ENCODE results near the gene TSPOAP1. TPM values are rescaled to one million over a fixed set of nuclear protein-coding genes. Genes with fewer than 3 reads are reported as not detected.

The TSPOAP1 gene
- total RNA-seq, 2 experiments from 2014 or later: 21.1 to 24.1 TPM

- POLR2A ChIA-PET: interaction anchor here (3.9 to 26.8 kb wide), 3 partner anchors 8 to 28 kb away, joined by 66 to 1558 read pairs (median 105); partner anchors contain the start of gene SUPT4H1
- intact Hi-C loops (cut with micrococcal nuclease): no loop called here
- DNase-seq (no peak), ATAC-seq (no peak)
- Mint-ChIP-seq H3K4me1 (ENCODE audit: low read depth) (peaks cover 40% of the 10 kb centered on the region), H3K27me3 (no peaks in the 10 kb centered on the region), H3K36me3 (ENCODE audit: low read depth) (peaks cover 15% of the 10 kb centered on the region), H3K4me3 (peak overlapping the region; percentile 50), H3K27ac (no peak overlapping the region), H3K9me3 (no peaks in the 10 kb centered on the region)
- TF ChIP-seq CTCF (IDR thresholded peaks at IDR 0.05): no peak
- CTCF ChIA-PET: interaction anchor here (1.2 to 4.0 kb wide), 3 partner anchors 19 to 28 kb away, joined by 4 to 38 read pairs (median 4); partner anchors contain the start of gene SUPT4H1
Measured at GRCh38 chr17:58324409-58325288, 3.9 kb downstream of the TSPOAP1 start.

DNA sequence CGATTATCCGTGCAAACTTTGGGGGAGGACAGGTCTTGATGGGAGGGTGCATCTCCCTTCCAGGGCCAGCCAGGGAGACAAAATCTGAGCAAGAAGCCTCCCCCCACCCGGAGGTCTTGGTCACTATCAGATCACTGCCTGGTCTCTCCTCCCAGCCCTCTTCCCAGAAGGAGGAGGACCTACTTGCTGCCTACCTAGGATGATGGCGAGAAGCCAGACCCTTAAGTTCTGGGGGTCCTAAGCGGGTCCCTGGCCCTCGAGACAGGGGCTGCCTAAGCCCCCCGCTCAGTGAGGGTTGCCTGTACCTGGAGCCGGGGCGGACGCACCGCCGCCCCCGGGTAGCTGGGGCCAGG is 4.6 kb downstream of the TSPOAP1 start:
- Mint-ChIP-seq H3K36me3 (ENCODE audit: low read depth) (peaks cover 11% of the 10 kb centered on the region), H3K4me1 (ENCODE audit: low read depth) (peaks cover 37% of the 10 kb centered on the region), H3K27ac (no peak overlapping the region), H3K27me3 (no peaks in the 10 kb centered on the region), H3K9me3 (no peaks in the 10 kb centered on the region), H3K4me3 (no peak overlapping the region)
- ATAC-seq (no peak), DNase-seq (no peak)
- POLR2A ChIA-PET: interaction anchor here (1.2 to 26.8 kb wide), 3 partner anchors 15 to 32 kb away, joined by 3 to 1558 read pairs (median 66); partner anchors contain the start of gene SUPT4H1
- CTCF ChIA-PET: no interaction called here
- TF ChIP-seq CTCF (IDR thresholded peaks at IDR 0.05): no peak
- intact Hi-C loops (cut with micrococcal nuclease): no loop called here

DNA sequence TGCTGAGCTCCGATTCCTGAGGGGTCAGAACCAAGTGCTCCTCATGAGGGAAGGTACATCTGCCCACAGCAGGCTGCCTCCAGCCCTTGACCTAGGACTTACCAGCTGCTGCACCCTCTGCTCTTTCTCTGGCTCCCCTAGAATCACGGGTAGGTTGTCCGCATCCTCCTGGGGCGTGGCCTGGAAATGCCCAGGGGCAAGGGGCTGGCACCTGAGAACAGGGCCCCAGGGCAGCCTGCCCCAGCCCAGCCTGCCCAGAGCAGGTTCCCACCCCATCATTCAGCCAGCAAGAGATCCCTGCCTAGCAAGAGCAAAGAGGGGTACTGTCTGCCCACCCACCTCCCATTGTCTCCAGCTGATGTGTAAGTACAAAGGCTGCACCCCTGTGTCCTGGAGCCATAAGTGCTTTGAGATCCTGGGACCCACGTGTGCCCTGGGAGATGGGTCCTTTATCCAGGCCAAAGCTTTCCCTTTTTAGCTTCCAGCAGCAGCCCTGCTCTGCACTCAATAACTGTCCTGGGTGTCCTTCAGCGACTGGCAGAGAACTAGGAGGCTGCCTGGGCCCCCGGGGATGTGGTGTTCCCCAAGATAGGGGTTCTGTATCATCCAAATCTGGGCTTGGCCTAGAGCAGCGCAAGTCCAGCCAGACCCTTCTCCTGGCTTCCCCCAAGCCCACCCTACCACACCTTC is 5.1 kb downstream of the TSPOAP1 start:
- ATAC-seq (no peak), DNase-seq (no peak)
- intact Hi-C loops (cut with micrococcal nuclease): no loop called here
- Mint-ChIP-seq H3K36me3 (ENCODE audit: low read depth) (peaks cover 7% of the 10 kb centered on the region), H3K4me3 (no peak overlapping the region), H3K4me1 (ENCODE audit: low read depth) (peaks cover 34% of the 10 kb centered on the region), H3K27ac (no peak overlapping the region), H3K9me3 (no peaks in the 10 kb centered on the region), H3K27me3 (no peaks in the 10 kb centered on the region)
- ChIA-PET CTCF (interaction anchor here (1.2 to 1.9 kb wide), 3 partner anchors 9 to 28 kb away, joined by 4 to 5 read pairs (median 5); no protein-coding TSS in a partner anchor), POLR2A (interaction anchor here (1.2 to 26.8 kb wide), 3 partner anchors 16 to 77 kb away, joined by 3 to 1558 read pairs (median 4); no protein-coding TSS in a partner anchor)
- TF ChIP-seq CTCF (IDR thresholded peaks at IDR 0.05): no peak

GRCh38 chr17:58322581-58323185 is 5.9 kb downstream of the TSPOAP1 start:
- intact Hi-C loops (cut with micrococcal nuclease): no loop called here
- peaks cover 36% of the 10 kb centered on the region for H3K4me1 Mint-ChIP-seq (ENCODE audit: low read depth)
- DNase-seq (no peak), ATAC-seq (no peak)
- H3K27me3 Mint-ChIP-seq: no peaks in the 10 kb centered on the region
- no peaks in the 10 kb centered on the region for H3K9me3 Mint-ChIP-seq
- no peak for TF ChIP-seq CTCF (IDR thresholded peaks at IDR 0.05)
- H3K4me3 Mint-ChIP-seq: no peak overlapping the region
- no peak overlapping the region for H3K27ac Mint-ChIP-seq
- ChIA-PET POLR2A (interaction anchor here (0.9 to 26.8 kb wide), 6 partner anchors 17 to 309 kb away, joined by 3 to 1558 read pairs (median 4); partner anchors contain the start of genes RNF43 and SUPT4H1), CTCF (interaction anchor here (1.2 to 1.9 kb wide), 3 partner anchors 8 to 29 kb away, joined by 4 to 5 read pairs (median 5); no protein-coding TSS in a partner anchor)
- peaks cover 4% of the 10 kb centered on the region for H3K36me3 Mint-ChIP-seq (ENCODE audit: low read depth)
